ENCODE measurements around the gene ASCL3.
A peak's percentile ranks its signal among the peaks of the same experiment; 100 is the strongest.

ASCL3 gene

GRCh38 chr11:8911029-8911823 is 31.6 kb downstream of the ASCL3 start, which contains the start of gene AKIP1:
TSS of gene AKIP1 (plus strand) at chr11:8911189. CDS start at chr11:8911450, 261 bp downstream.
- peak within 1 kb of the TSS; percentile 95 to 98 (median 95) for H3K4me3 Mint-ChIP-seq
- peak within 1 kb of the TSS; percentile 92 to 99 (median 95) for H3K27ac Mint-ChIP-seq
- H3K36me3 Mint-ChIP-seq (ENCODE audit: low read depth) = peaks cover 13% of the 10 kb centered on the region
- peaks cover 48% of the 10 kb centered on the region for H3K4me1 Mint-ChIP-seq
- H3K9me3 Mint-ChIP-seq = no peaks in the 10 kb centered on the region
- H3K27me3 Mint-ChIP-seq (ENCODE audit: low read depth) = no peaks in the 10 kb centered on the region
- TF ChIP-seq CTCF (IDR thresholded peaks at IDR 0.05; ENCODE audit: unreplicated experiment in 3 of 3) = no peak

- Mint-ChIP-seq H3K36me3 (ENCODE audit: low read depth) (peaks cover 10% of the 10 kb centered on the region), H3K4me1 (peaks cover 48% of the 10 kb centered on the region), H3K27ac (peak overlapping the region; percentile 61 to 99 (median 92)), H3K4me3 (peak overlapping the region; percentile 95 to 98 (median 95)), H3K9me3 (no peaks in the 10 kb centered on the region), H3K27me3 (ENCODE audit: low read depth) (no peaks in the 10 kb centered on the region)
- no peak for TF ChIP-seq CTCF (IDR thresholded peaks at IDR 0.05; ENCODE audit: unreplicated experiment in 3 of 3)
Measured at GRCh38 chr11:8910649-8911026, 32.2 kb downstream of the ASCL3 start.

GRCh38 chr11:8908099-8908498 is 34.7 kb downstream of the ASCL3 start:
- H3K9me3 Mint-ChIP-seq = peaks cover 3% of the 10 kb centered on the region
- no peaks in the 10 kb centered on the region for H3K36me3 Mint-ChIP-seq (ENCODE audit: low read depth)
- H3K27me3 Mint-ChIP-seq (ENCODE audit: low read depth) = no peaks in the 10 kb centered on the region
- peaks cover 28% of the 10 kb centered on the region for H3K4me1 Mint-ChIP-seq
- peak overlapping the region in 2 of 3 experiments; percentile 50 to 58 for H3K4me3 Mint-ChIP-seq
- no peak for TF ChIP-seq CTCF (IDR thresholded peaks at IDR 0.05; ENCODE audit: unreplicated experiment in 3 of 3)
- no peak overlapping the region for H3K27ac Mint-ChIP-seq

- no peaks in the 10 kb centered on the region for H3K27me3 Mint-ChIP-seq (ENCODE audit: low read depth)
- H3K9me3 Mint-ChIP-seq = peaks cover 6% of the 10 kb centered on the region
- no peaks in the 10 kb centered on the region for H3K36me3 Mint-ChIP-seq (ENCODE audit: low read depth)
- no peak overlapping the region for H3K4me3 Mint-ChIP-seq
- H3K27ac Mint-ChIP-seq = no peak overlapping the region
- TF ChIP-seq CTCF (IDR thresholded peaks at IDR 0.05; ENCODE audit: unreplicated experiment in 3 of 3) = no peak
- H3K4me1 Mint-ChIP-seq = peaks cover 24% of the 10 kb centered on the region
Measured at GRCh38 chr11:8907116-8907515, 35.7 kb downstream of the ASCL3 start.

- no peak for TF ChIP-seq CTCF (IDR thresholded peaks at IDR 0.05; ENCODE audit: unreplicated experiment in 3 of 3)
Measured at GRCh38 chr11:8905528-8906165, 37.2 kb downstream of the ASCL3 start.

More at GRCh38 chr11:8905528-8906165, 37.2 kb downstream of the ASCL3 start:
- no peak overlapping the region for H3K4me3 Mint-ChIP-seq
- H3K4me1 Mint-ChIP-seq = peaks cover 23% of the 10 kb centered on the region
- no peak overlapping the region for H3K27ac Mint-ChIP-seq
- peaks cover 12% of the 10 kb centered on the region for H3K9me3 Mint-ChIP-seq
- H3K36me3 Mint-ChIP-seq (ENCODE audit: low read depth) = peaks cover 5% of the 10 kb centered on the region
- H3K27me3 Mint-ChIP-seq (ENCODE audit: low read depth) = no peaks in the 10 kb centered on the region
